Activated effector memory CD4-positive, alpha-beta T cell treated with Interleukin-2 at 50 U/mL for 16 hours (primary cell): ENCODE data around the gene FOXP1.
"Not testable (repeated sequence)": the region's sequence is repeated elsewhere in the genome, so short reads cannot be mapped to it uniquely, and the experiment has no call there.

Experiments
- DNase-seq: peaks from one replicate; pipeline ENCODE4 v3.0.0-alpha.2; 2020

The FOXP1 gene

GRCh38 chr3:71446260-71446659 lies 137.3 kb downstream of the FOXP1 start:
- DNase-seq = no peak

- DNase-seq = no peak
These were observed 138.7 kb downstream of the FOXP1 start for GRCh38 chr3:71444861-71445259.

- DNase-seq = peak; percentile 66
These were observed 139.3 kb downstream of the FOXP1 start for GRCh38 chr3:71444028-71444860.

GRCh38 chr3:71443332-71443731 lies 140.2 kb downstream of the FOXP1 start:
- no peak for DNase-seq

- DNase-seq = no peak
These were observed 140.9 kb downstream of the FOXP1 start for GRCh38 chr3:71442652-71443042.

- no peak for DNase-seq
These were observed 141.4 kb downstream of the FOXP1 start for GRCh38 chr3:71441925-71442651.

- no peak for DNase-seq
These were observed 142.2 kb downstream of the FOXP1 start for GRCh38 chr3:71441217-71441924.

GRCh38 chr3:71438904-71439303 lies 144.6 kb downstream of the FOXP1 start:
- DNase-seq = no peak

- no peak for DNase-seq
These were observed 145.3 kb downstream of the FOXP1 start for GRCh38 chr3:71438071-71438685.

- no peak for DNase-seq
These were observed 147.2 kb downstream of the FOXP1 start for GRCh38 chr3:71436337-71436736.

- DNase-seq = not testable (repeated sequence)
These were observed 147.7 kb downstream of the FOXP1 start for GRCh38 chr3:71435836-71436235.

- no peak for DNase-seq
These were observed 149.9 kb downstream of the FOXP1 start for GRCh38 chr3:71433631-71434030.

GRCh38 chr3:71432044-71432975 lies 151.2 kb downstream of the FOXP1 start:
- no peak for DNase-seq

GRCh38 chr3:71430941-71431552 lies 152.5 kb downstream of the FOXP1 start:
- DNase-seq = no peak

- no peak for DNase-seq
These were observed 153.9 kb downstream of the FOXP1 start for GRCh38 chr3:71429597-71429988.

- no peak for DNase-seq
These were observed 154.5 kb downstream of the FOXP1 start for GRCh38 chr3:71428841-71429596.

GRCh38 chr3:71425491-71426071 lies 157.9 kb downstream of the FOXP1 start:
- no peak for DNase-seq

GRCh38 chr3:71423151-71423906 lies 160.2 kb downstream of the FOXP1 start:
- DNase-seq = no peak

GRCh38 chr3:71421820-71422566 lies 161.5 kb downstream of the FOXP1 start:
- no peak for DNase-seq
